Activated T-cell treated with anti-CD3 and anti-CD28 coated beads, Interleukin-2, amount 50 U/mL, for 48 hours (primary cell): ENCODE data around the gene SYNDIG1.

Source experiments
- DNase-seq, 2 experiments: peaks; one replicate each; pipeline ENCODE4 v3.0.0-alpha.2; 2020

Gene SYNDIG1

DNA sequence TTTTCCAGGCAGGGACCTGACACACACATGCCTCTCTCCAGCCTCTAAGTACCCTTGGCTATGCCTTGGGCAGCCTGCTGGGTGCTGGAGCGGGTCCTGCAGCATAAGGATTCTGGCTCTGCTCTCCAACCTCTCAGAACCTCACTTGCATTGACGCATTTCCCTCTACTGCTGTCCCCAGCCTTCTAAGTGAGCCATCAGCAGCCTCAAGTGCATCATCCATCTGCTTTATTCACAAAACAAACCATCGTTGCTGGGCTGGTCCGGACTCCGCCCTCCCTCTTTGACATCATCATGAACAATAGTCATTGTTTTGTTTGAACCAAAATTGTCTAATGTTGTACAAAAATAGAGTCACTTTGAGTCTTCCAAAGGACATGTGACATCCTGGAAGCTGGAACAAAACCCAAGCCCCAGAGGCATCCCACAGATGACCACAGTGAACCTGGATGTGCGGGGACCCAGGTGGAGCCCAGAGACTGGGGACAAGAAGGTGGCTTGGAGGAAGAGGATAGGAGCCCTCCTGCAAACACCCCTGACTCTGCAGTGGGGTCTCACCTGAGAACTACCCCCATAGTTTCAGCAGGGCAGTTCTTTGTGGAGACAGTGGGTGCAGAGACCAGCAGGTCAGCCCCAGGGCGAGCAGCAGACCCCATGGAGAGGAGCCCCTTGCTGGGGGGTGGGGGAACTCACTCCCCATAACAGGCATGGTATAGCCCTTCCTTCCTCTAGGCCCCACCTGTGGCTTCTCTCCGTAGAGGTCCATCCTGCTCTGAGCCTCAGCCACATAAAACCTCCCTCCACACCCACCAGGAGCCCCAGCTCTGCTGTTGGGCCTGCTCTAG, 230.1 kb downstream of the SYNDIG1 start:
- DNase-seq: peak in 1 of 2 experiments; percentile 3

DNA sequence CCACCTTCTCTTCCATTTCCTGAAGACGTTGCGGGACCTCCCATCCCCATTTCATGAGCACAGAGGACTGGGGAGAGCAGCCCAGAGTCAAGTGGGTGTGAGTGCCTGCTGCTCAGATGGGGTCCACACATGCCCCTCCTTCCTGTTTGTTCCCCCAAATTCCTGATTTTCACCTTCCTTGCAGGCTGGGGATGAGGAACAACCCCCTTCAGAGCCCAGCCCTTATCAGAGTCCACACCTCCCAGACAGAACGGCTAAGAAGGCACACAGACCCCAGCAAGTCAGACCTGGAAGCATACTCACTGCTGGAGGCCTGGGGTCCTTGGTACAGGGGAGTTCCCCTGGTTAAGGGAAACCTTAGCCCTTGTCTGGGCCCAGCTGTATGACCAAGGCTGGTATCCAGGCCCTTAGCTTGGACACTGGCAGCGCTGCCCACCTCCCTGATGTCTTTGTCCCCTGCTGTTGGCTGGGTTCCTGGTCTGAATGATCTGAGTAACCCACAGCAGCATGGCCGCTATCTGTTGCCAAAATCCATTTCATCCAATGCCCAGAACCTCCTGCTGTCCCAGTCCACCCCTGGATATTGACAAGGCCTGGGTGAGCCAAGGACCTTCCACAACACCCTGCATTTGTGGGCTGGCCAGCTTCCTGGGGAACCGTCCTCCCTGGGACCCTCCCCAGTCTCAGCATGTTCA, 230.9 kb downstream of the SYNDIG1 start:
- DNase-seq: no peak

DNA sequence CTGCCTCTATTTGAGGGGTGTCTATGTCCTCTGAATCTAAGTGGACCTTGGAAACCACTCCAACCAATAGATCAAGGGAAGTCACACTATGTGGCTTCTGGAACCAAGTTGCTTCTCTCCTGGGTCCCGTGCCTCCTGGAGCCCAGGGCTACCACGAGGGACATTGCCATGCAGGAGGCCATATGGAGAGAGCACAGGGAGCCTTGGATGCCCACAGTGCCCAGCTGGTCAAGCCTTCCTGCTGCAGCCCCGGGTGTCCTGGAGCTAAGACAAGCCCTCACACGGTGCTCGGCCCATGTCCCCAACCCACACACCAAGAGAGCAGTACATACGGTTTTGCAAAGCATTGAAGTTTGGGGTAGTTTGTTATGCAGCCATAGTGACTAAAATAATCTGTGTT, 231.6 kb downstream of the SYNDIG1 start:
- no peak for DNase-seq

DNA sequence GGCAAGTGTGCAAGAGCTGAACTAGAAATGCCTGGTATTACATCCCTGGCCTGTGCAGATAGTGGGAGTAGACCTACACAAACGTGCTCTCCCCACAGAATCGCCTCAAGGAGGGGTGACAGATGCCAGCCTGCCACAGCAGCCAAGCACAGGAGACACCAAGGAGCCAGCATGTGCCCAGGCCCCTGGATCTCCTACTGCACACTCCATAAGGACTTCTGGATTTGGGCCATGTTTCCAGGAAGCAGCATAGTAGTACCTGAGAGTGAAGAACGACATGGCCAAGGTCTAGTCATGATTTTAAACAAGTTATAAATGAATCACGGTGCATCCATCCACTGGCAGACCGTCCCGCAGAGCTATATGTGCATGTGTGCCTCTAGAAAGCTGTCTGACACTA, 232.2 kb downstream of the SYNDIG1 start:
- no peak for DNase-seq

DNA sequence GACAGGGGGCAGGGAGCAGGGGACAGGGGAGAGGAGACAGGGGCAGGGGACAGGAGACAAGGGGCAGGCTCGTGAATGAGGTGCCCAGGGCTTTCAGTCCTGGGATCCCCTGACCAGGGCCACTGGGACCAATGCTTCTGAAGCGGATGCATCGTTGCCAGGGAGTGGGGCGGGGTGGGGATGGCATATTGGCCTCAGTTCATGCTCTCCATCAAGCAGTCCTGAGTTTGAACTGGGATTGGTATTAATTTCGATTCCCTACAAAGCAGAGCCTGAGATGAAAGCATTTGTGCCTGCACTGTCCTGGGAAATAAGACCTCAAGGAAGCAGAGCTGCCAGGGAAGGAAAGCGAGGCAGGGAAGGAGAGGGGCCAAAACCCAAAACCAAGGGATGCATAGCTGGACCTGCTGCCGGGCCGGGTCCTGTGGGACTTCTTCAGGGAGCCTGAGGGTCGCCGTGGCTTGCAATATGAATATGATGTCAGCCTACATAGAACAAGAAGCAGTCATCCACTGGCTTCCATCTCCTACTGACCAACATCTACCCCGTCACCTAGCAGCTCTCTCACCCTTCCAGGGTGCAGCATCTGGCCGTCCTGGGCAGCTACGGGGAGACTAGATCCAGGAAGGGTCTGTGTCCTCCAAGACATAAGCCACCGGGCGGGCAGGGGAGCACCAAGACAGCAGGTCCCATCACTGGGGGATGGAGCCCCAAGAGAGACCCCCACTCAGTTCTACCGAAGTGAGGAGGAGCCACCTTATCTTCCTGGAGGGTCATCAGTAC, 233.3 kb downstream of the SYNDIG1 start:
- peak in 1 of 2 experiments; percentile 10 for DNase-seq

DNA sequence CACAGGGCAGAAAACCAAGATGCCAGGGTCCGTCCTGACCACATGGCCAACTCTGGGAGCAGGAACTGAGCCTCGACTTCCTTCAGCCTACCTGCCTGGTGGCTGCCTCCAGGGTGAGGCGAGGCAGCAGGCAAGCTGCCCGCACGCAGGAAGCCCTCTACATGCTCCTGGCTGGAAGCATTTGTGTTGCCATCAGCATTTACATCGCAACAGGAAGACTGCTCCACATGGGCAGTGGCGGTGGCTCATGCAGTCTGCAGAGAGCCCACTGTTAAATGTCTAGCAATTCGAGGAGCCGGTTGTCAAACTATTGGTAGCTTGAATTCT, 233.8 kb downstream of the SYNDIG1 start:
- peak in 1 of 2 experiments; percentile 3 for DNase-seq

DNA sequence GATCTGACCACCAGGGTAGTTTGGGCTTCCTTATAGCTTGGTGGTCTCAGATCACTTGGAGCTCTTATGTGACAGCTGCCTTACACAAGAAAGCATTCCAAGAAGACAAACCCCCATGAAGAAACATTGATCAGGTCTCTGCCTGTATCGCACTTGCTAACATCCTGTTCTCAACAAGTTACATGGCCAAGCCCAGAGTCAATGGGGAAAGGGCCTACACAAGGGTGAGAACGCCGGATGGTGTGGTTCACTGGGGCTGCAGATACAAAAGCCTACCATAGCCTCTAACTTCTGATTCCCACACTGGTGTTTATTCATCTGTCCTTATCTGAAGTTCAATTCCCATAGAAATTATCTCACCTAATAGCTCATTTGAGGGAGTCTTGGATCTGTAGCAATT, 235.5 kb downstream of the SYNDIG1 start:
- DNase-seq: no peak

DNA sequence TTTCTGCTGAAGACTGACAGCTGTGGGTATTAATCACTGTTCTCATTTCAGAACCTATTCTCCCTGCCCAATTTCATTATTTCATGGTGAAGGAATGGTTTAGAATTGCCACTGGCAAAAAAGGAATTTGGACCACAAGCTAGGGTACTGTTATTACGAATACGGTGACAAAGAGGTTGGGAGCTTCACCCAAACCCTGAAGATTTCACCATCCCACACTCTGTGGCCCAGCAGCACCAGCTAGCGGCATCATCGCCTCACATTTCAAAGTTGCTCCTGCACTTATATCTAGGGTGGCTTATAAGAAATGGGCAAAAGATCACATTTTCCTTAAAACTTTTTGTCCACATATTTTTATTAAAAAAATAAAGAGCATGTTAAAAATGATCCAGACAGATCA, 236.1 kb downstream of the SYNDIG1 start:
- DNase-seq: no peak

DNA sequence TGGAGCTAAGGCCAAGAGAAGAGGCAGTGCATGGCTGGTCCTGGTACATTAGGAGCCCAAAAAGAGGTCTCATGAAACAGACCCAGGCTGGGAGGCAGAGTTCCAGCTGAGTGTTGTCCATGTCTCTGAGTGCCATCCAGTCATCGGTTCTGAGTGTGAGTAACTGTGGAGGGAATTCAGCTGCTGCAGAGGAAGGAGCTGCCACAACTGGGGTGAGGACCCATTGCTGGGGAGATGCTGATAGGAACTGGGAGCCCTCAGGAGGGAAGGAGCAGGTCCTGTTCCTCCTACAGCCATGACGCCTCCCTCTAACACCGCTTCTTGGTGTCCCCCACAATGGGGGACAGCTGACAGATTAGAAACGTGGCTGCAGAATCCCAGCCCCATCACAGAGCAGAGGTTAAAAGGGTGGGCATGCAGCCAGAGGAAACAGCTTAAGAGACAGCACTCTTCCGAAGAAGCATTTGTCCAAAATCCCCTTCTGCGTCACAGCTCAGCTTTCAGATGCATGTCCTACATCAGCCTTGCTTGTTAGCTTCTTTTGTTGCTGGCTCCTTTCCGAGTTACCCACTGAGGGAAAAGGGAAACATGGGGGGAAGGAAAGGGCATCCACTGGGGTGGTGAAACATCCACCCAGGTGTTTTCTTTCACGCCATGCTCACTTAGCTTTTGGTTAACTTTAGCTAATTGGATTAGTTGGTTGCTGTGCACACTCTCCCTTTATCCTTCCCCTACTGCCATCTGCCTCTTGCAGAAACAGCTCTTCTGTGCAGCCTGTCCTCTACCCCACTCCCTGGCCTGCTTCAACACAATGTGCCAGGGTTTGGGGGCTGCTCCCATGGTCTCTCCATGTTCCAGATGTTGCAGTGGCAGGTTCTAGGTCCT, 239.2 kb downstream of the SYNDIG1 start:
- no peak for DNase-seq
